GM12878 (cell line): ENCODE measurements around the gene NT5C3A. TPM values are rescaled to one million over a fixed set of nuclear protein-coding genes. Genes with fewer than 3 reads are reported as not detected.
"Not testable (repeated sequence)": the region's sequence is repeated elsewhere in the genome, so short reads cannot be mapped to it uniquely, and the experiment has no call there.

ENCODE experiments used
- ATAC-seq: fragments of 200-7000 bp; cut with Tn5 transposase; 3 replicates; pipeline ENCODE4 v1.9.1; 2020; ENCODE audit warnings: mild to moderate bottlenecking, moderate library complexity
- BruUV-seq: library from RNA; stranded (reverse); fragments of 400-500 nt; replicated peaks from 2 replicates; lab custom pipeline; 2021; lab: Mats Ljungman, UMichigan
- CTCF ChIA-PET: fragments of 300-600 bp; sonication (Branson Sonifier 250); formaldehyde crosslinking; extraction: SDS; loops from one replicate; lab custom pipeline; 2021; ENCODE audit warnings: inconsistent platforms; lab: Yijun Ruan, JAX
- POLR2A ChIA-PET: fragments of 350-600 bp; formaldehyde crosslinking; extraction: SDS; loops from one replicate; lab custom pipeline; 2021; ENCODE audit warnings: inconsistent platforms; lab: Charles Lee
- RAD21 ChIA-PET: fragments of 300-600 bp; sonication (Branson Sonifier 250); formaldehyde crosslinking; loops from one replicate; lab custom pipeline; 2023; ENCODE audit warnings: antibody characterized with exemption; ENCODE audit not compliant: unreplicated experiment; lab: Charles Lee
- SMC1A ChIA-PET: fragments of 300-600 bp; sonication (Branson Sonifier 250); formaldehyde crosslinking; loops from one replicate; lab custom pipeline; 2023; ENCODE audit not compliant: unreplicated experiment, uncharacterized antibody; lab: Charles Lee
- DNase-seq: peaks from one replicate; pipeline ENCODE4 v3.0.0-alpha.2; 2011; ENCODE audit warnings: low read depth, low spot score
- FAIRE-seq: peaks from 3 replicates; lab custom pipeline; 2011; peaks lifted over from hg19 to GRCh38; lab: Jason Lieb, UNC
- H2AFZ ChIP-seq: 2 replicates; pipeline ENCODE4 v1.6.0; 2011; ENCODE audit warnings: low read depth, low read length, control low read depth; ENCODE audit not compliant: control insufficient read depth
- H3K27ac ChIP-seq: 2 replicates; pipeline ENCODE4 v1.5.1; 2011; ENCODE audit warnings: control low read depth; ENCODE audit not compliant: control insufficient read depth, insufficient read depth
- H3K27me3 ChIP-seq, 2 experiments: replicated peaks in 1 of 2; 2 replicates each; pipeline versions ENCODE4 v1.6.0 to v1.6.1; 2011; ENCODE audit warnings: low read length in 1 of 2; ENCODE audit not compliant: control insufficient read depth in 2 of 2, insufficient read depth in 2 of 2
- H3K36me3 ChIP-seq, 2 experiments: 2 replicates each; pipeline ENCODE4 v1.5.1; 2011; ENCODE audit warnings: low read length in 1 of 2; ENCODE audit not compliant: control insufficient read depth in 2 of 2, insufficient read depth in 2 of 2
- H3K4me1 ChIP-seq: 2 replicates; pipeline ENCODE4 v1.6.1; 2011; ENCODE audit warnings: mild to moderate bottlenecking, low read length, moderate library complexity, mixed read lengths; ENCODE audit not compliant: control insufficient read depth, insufficient read depth
- H3K4me2 ChIP-seq: 2 replicates; pipeline ENCODE4 v1.6.0; 2011; ENCODE audit warnings: control low read depth; ENCODE audit not compliant: control insufficient read depth, insufficient read depth
- H3K4me3 ChIP-seq: fragments of 200-600 bp; sonication (generic); 2 replicates; pipeline ENCODE4 v1.5.1; 2016
- H3K79me2 ChIP-seq: 2 replicates; pipeline ENCODE4 v1.6.0; 2011; ENCODE audit warnings: low read length; ENCODE audit not compliant: control insufficient read depth, insufficient read depth
- H3K9ac ChIP-seq: 2 replicates; pipeline ENCODE4 v1.8.0; 2011; ENCODE audit warnings: low read length, control low read depth, mixed read lengths; ENCODE audit not compliant: control insufficient read depth, insufficient read depth
- H3K9me3 ChIP-seq: replicated peaks from 3 replicates; pipeline ENCODE4 v1.5.1; 2011; ENCODE audit warnings: mild to moderate bottlenecking, low read length; ENCODE audit not compliant: control insufficient read depth, insufficient read depth
- H4K20me1 ChIP-seq: 2 replicates; pipeline ENCODE4 v1.6.0; 2011; ENCODE audit not compliant: control insufficient read depth, insufficient read depth
- CTCF ChIP-seq, 3 experiments: IDR thresholded peaks in 2 of 3; conservative IDR thresholded peaks in 1 of 3; 2 replicates each; pipeline ENCODE4 v1.5.1; 2011; ENCODE audit warnings: low read depth in 3 of 3, low read length in 3 of 3, mild to moderate bottlenecking in 3 of 3, control low read depth in 2 of 3, moderate library complexity in 2 of 3, inconsistent platforms in 1 of 3, mixed read lengths in 1 of 3; ENCODE audit not compliant: control insufficient read depth in 2 of 3, insufficient read depth in 1 of 3; ENCODE audit errors: extremely low read depth in 1 of 3
- SMC3 ChIP-seq: IDR thresholded peaks from 2 replicates; pipeline ENCODE4 v1.6.1; 2011; ENCODE audit warnings: low read length, improper control_type of control experiment, borderline replicate concordance
- WGBS: methylation state at CpG from one replicate; pipeline ENCODE4 v1.1.6; 2016; ENCODE audit warnings: low lambda C conversion rate; ENCODE audit not compliant: insufficient replicate concordance, insufficient coverage; ENCODE audit errors: missing lambda C conversion rate; 5-methylcytosine and 5-hydroxymethylcytosine counted together
- in situ Hi-C: fragments of 300-500 bp; cut with MboI; formaldehyde crosslinking; loops from 9 replicates; pipeline ENCODE4 v1.14.3; 2018; ENCODE audit warnings: mixed read lengths
- intact Hi-C: fragments of 100-400 bp; cut with micrococcal nuclease; formaldehyde crosslinking; loops from one replicate; pipeline ENCODE4 v1.14.2; 2022; ENCODE audit not compliant: unreplicated experiment
- polyA plus RNA-seq, 11 experiments: library from polyadenylated mRNA; depleted of rRNA in 4 of 11; unstranded in 6 of 11; stranded (reverse) in 5 of 11; fragments of >200 nt; fragmentation: Nextera tagmentation in 4 of 11; fragmentation: Illumina TruSeq in 1 of 11; extraction: Ambion mirVana in 4 of 11; extraction: Trizol in 1 of 11; gene quantifications; 1 replicate in 1 of 11; 2 replicates in 10 of 11; pipeline versions ENCODE4 v1.2.1 to v1.2.3, GENCODE V29; 2011 to 2016; ENCODE audit warnings: inconsistent platforms in 2 of 11, missing spikeins in 2 of 11, low read depth in 1 of 11
- small RNA-seq: library from RNA; depleted of rRNA; stranded (forward); fragments of <200 nt; gene quantifications from one replicate; pipeline ENCODE3, GENCODE V24; 2014
- total RNA-seq, 4 experiments: library from RNA; depleted of rRNA in 3 of 4; stranded (reverse); fragments of >200 nt in 3 of 4; fragmentation: Illumina TruSeq in 1 of 4; extraction: Trizol in 1 of 4; gene quantifications; 2 replicates each; pipeline versions ENCODE4 v1.2.1 to v1.2.3, GENCODE V29; 2013 to 2021

The NT5C3A gene
- total and polyA plus RNA-seq, 10 of the 15 experiments (the other 5 are each of a cell fraction or from before 2014, with no cell fraction given) = 53.0 to 111 (median 71.4) TPM

GRCh38 chr7:32964461-32965159 is 98.0 kb downstream of the NT5C3A start:
- H3K4me3 ChIP-seq, POLR2A ChIA-PET, H3K4me2 ChIP-seq, intact Hi-C loops, DNase-seq, BruUV-seq, H3K27me3 ChIP-seq, H4K20me1 ChIP-seq, H3K4me1 ChIP-seq, H3K79me2 ChIP-seq, H3K9me3 ChIP-seq, H3K36me3 ChIP-seq, H3K9ac ChIP-seq, in situ Hi-C loops, H3K27ac ChIP-seq: not testable (repeated sequence)
- H2AFZ ChIP-seq = peak overlapping the region; percentile 28; the same call in 1 of the 2 replicates
- FAIRE-seq (peak; percentile 99), ATAC-seq (peak; percentile 99)
- SMC1A ChIA-PET = interaction anchor here (1.1 kb wide), 1 partner anchor 144 kb away, joined by 3 read pairs; no protein-coding TSS in a partner anchor
- 13% methylated on average over 7 of the region's 8 CpGs for WGBS
- CTCF ChIA-PET = interaction anchor here (0.7 to 2.8 kb wide), 7 partner anchors 22 to 143 kb away, joined by 3 to 22 read pairs (median 4); partner anchors contain the start of gene RP9
- RAD21 ChIA-PET = interaction anchor here (2.0 kb wide), 1 partner anchor 144 kb away, joined by 7 read pairs; no protein-coding TSS in a partner anchor
- TF ChIP-seq CTCF (IDR thresholded peaks at IDR 0.05 in 2 of 3, conservative IDR thresholded peaks at IDR 0.05 in 1 of 3; ENCODE audit: control insufficient read depth in 2 of 3, extremely low read depth in 1 of 3, insufficient read depth in 1 of 3, low read depth in 3 of 3, low read length in 3 of 3) (peak in 2 of 3 experiments; percentile 20 to 28; a peak in 3 of 6 replicates), SMC3 (peak; percentile 9; the same call in 1 of the 2 replicates)

Small RNAs within 50 kb of the gene (small RNA-seq; reads per million reads assigned to genes)
- gene RN7SL505P = not detected
- gene RNU6-388P = not detected
- not detected for gene RPS29P14

Other genes starting within 250 kb of the NT5C3A start
- gene KBTBD2, start 171.0 kb downstream of the NT5C3A start, total RNA-seq (2014; rRNA removed) = 20.0 and 20.2 TPM in 2 replicates
- gene KBTBD2, start 171.0 kb downstream of the NT5C3A start, total RNA-seq (2014; rRNA removed; fragmentation: Illumina TruSeq; extraction: Trizol) = 18.9 and 19.5 TPM in 2 replicates
- 11.8 and 16.0 TPM in 2 replicates for gene KBTBD2, start 171.0 kb downstream of the NT5C3A start, total RNA-seq (2021)
- gene KBTBD2, start 171.0 kb downstream of the NT5C3A start, polyA plus RNA-seq (2011; rRNA removed) = 22.3 and 31.5 TPM in 2 replicates
- 16.9 and 21.7 TPM in 2 replicates for gene KBTBD2, start 171.0 kb downstream of the NT5C3A start, polyA plus RNA-seq (2014; fragmentation: Illumina TruSeq; extraction: Trizol)
- 1 to 10 TPM; 8.1 to 8.3 TPM for gene KBTBD2, start 171.0 kb downstream of the NT5C3A start, polyA plus RNA-seq (2014; fragmentation: Nextera tagmentation; extraction: Ambion mirVana)
- 14.5 and 16.4 TPM in 2 replicates for gene KBTBD2, start 171.0 kb downstream of the NT5C3A start, polyA plus RNA-seq (2014; rRNA removed)
- gene KBTBD2, start 171.0 kb downstream of the NT5C3A start, polyA plus RNA-seq (2016; fragmentation: Nextera tagmentation; extraction: Ambion mirVana) = 10 to 100 TPM; 11.9 to 12.4 TPM
- 3.8 and 5.1 TPM in 2 replicates for gene FKBP9, start 105.3 kb downstream of the NT5C3A start, total RNA-seq (2014; rRNA removed)
- gene FKBP9, start 105.3 kb downstream of the NT5C3A start, total RNA-seq (2014; rRNA removed; fragmentation: Illumina TruSeq; extraction: Trizol) = 3.1 and 3.5 TPM in 2 replicates
- gene FKBP9, start 105.3 kb downstream of the NT5C3A start, total RNA-seq (2021) = 5.6 and 6.6 TPM in 2 replicates
- gene FKBP9, start 105.3 kb downstream of the NT5C3A start, polyA plus RNA-seq (2011; rRNA removed) = 0.04 TPM in 2 replicates
- 2.5 and 3.1 TPM in 2 replicates for gene FKBP9, start 105.3 kb downstream of the NT5C3A start, polyA plus RNA-seq (2014; fragmentation: Illumina TruSeq; extraction: Trizol)
- 1 to 10 TPM; 1.0 to 1.3 TPM for gene FKBP9, start 105.3 kb downstream of the NT5C3A start, polyA plus RNA-seq (2014; fragmentation: Nextera tagmentation; extraction: Ambion mirVana)
- 2.4 and 3.7 TPM in 2 replicates for gene FKBP9, start 105.3 kb downstream of the NT5C3A start, polyA plus RNA-seq (2014; rRNA removed)
- 1 to 10 TPM; 1.6 to 2.2 TPM for gene FKBP9, start 105.3 kb downstream of the NT5C3A start, polyA plus RNA-seq (2016; fragmentation: Nextera tagmentation; extraction: Ambion mirVana)
- 13.9 and 14.8 TPM in 2 replicates for gene RP9, start 46.6 kb upstream of the NT5C3A start, total RNA-seq (2014; rRNA removed)
- gene RP9, start 46.6 kb upstream of the NT5C3A start, total RNA-seq (2014; rRNA removed; fragmentation: Illumina TruSeq; extraction: Trizol) = 17.7 and 18.5 TPM in 2 replicates
- gene RP9, start 46.6 kb upstream of the NT5C3A start, total RNA-seq (2021) = 9.7 and 11.4 TPM in 2 replicates
- 20.2 and 20.3 TPM in 2 replicates for gene RP9, start 46.6 kb upstream of the NT5C3A start, polyA plus RNA-seq (2011; rRNA removed)
- gene RP9, start 46.6 kb upstream of the NT5C3A start, polyA plus RNA-seq (2014; fragmentation: Illumina TruSeq; extraction: Trizol) = 20.8 and 25.3 TPM in 2 replicates
- gene RP9, start 46.6 kb upstream of the NT5C3A start, polyA plus RNA-seq (2014; fragmentation: Nextera tagmentation; extraction: Ambion mirVana) = 1 to 10 TPM; 7.6 to 9.6 TPM
- 16.1 and 16.3 TPM in 2 replicates for gene RP9, start 46.6 kb upstream of the NT5C3A start, polyA plus RNA-seq (2014; rRNA removed)
- gene RP9, start 46.6 kb upstream of the NT5C3A start, polyA plus RNA-seq (2016; fragmentation: Nextera tagmentation; extraction: Ambion mirVana) = 10 to 100 TPM; 21.8 to 23.9 TPM
- gene BBS9, start 66.8 kb upstream of the NT5C3A start, total RNA-seq (2014; rRNA removed) = 2.8 and 3.3 TPM in 2 replicates
- gene BBS9, start 66.8 kb upstream of the NT5C3A start, total RNA-seq (2014; rRNA removed; fragmentation: Illumina TruSeq; extraction: Trizol) = 2.4 and 2.8 TPM in 2 replicates
- gene BBS9, start 66.8 kb upstream of the NT5C3A start, total RNA-seq (2021) = 4.1 and 4.8 TPM in 2 replicates
- gene BBS9, start 66.8 kb upstream of the NT5C3A start, polyA plus RNA-seq (2011; rRNA removed) = 5.6 and 6.5 TPM in 2 replicates
- 2.2 and 2.9 TPM in 2 replicates for gene BBS9, start 66.8 kb upstream of the NT5C3A start, polyA plus RNA-seq (2014; fragmentation: Illumina TruSeq; extraction: Trizol)
- 1 to 10 TPM; 1.2 to 2.3 TPM for gene BBS9, start 66.8 kb upstream of the NT5C3A start, polyA plus RNA-seq (2014; fragmentation: Nextera tagmentation; extraction: Ambion mirVana)
- gene BBS9, start 66.8 kb upstream of the NT5C3A start, polyA plus RNA-seq (2014; rRNA removed) = 1.5 TPM in 2 replicates
- gene BBS9, start 66.8 kb upstream of the NT5C3A start, polyA plus RNA-seq (2016; fragmentation: Nextera tagmentation; extraction: Ambion mirVana) = 1 to 10 TPM; 2.3 to 4.5 TPM